ENCODE data around the gene ITGA5.

DNA sequence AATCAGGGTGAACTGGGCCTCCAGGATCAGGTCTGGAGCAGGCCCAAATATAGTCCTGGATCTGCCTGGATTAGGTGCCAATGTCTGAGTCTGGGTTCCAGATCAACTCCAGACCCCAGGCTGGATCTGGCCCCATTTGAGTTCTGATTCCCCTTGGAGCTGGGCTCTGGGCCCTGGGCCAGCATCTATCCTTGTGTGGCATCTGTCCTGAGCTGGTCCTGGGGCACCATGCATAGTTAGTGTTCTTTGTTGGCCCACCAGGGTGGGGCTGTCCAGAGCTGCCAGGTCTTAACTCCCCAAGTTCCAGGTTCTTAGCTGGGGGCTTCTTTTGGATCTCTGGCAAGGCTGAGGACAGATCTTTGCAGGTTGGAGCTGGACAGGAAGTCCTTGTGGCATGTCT lies 23.5 kb downstream of the ITGA5 start:
- TF ChIP-seq, protein P1, sequence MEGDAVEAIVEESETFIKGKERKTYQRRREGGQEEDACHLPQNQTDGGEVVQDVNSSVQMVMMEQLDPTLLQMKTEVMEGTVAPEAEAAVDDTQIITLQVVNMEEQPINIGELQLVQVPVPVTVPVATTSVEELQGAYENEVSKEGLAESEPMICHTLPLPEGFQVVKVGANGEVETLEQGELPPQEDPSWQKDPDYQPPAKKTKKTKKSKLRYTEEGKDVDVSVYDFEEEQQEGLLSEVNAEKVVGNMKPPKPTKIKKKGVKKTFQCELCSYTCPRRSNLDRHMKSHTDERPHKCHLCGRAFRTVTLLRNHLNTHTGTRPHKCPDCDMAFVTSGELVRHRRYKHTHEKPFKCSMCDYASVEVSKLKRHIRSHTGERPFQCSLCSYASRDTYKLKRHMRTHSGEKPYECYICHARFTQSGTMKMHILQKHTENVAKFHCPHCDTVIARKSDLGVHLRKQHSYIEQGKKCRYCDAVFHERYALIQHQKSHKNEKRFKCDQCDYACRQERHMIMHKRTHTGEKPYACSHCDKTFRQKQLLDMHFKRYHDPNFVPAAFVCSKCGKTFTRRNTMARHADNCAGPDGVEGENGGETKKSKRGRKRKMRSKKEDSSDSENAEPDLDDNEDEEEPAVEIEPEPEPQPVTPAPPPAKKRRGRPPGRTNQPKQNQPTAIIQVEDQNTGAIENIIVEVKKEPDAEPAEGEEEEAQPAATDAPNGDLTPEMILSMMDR (conservative IDR thresholded peaks at IDR 0.05; ENCODE audit: low read depth in 2 of 2): no peak
- TF ChIP-seq POLR2AphosphoS5 (IDR thresholded peaks at IDR 0.05; ENCODE audit: low read depth) (no peak), EZH2 (IDR thresholded peaks at IDR 0.05; ENCODE audit: low read depth, unreplicated experiment) (no peak), EZH2phosphoT487 (IDR thresholded peaks at IDR 0.05; ENCODE audit: unreplicated experiment) (no peak), JUNB (IDR thresholded peaks at IDR 0.05; ENCODE audit: unreplicated experiment) (no peak), STAT1 (IDR thresholded peaks at IDR 0.05; ENCODE audit: unreplicated experiment) (no peak), CREB1 (CRISPR knock-in tag; IDR thresholded peaks at IDR 0.05; ENCODE audit: low read depth) (no peak), ZNF331 (CRISPR knock-in tag; IDR thresholded peaks at IDR 0.05; ENCODE audit: low read depth) (no peak), ZNF114 (CRISPR knock-in tag; IDR thresholded peaks at IDR 0.05) (no peak), NANOG (IDR thresholded peaks at IDR 0.05; ENCODE audit: borderline replicate concordance) (no peak)
- TF ChIP-seq, protein P2, sequence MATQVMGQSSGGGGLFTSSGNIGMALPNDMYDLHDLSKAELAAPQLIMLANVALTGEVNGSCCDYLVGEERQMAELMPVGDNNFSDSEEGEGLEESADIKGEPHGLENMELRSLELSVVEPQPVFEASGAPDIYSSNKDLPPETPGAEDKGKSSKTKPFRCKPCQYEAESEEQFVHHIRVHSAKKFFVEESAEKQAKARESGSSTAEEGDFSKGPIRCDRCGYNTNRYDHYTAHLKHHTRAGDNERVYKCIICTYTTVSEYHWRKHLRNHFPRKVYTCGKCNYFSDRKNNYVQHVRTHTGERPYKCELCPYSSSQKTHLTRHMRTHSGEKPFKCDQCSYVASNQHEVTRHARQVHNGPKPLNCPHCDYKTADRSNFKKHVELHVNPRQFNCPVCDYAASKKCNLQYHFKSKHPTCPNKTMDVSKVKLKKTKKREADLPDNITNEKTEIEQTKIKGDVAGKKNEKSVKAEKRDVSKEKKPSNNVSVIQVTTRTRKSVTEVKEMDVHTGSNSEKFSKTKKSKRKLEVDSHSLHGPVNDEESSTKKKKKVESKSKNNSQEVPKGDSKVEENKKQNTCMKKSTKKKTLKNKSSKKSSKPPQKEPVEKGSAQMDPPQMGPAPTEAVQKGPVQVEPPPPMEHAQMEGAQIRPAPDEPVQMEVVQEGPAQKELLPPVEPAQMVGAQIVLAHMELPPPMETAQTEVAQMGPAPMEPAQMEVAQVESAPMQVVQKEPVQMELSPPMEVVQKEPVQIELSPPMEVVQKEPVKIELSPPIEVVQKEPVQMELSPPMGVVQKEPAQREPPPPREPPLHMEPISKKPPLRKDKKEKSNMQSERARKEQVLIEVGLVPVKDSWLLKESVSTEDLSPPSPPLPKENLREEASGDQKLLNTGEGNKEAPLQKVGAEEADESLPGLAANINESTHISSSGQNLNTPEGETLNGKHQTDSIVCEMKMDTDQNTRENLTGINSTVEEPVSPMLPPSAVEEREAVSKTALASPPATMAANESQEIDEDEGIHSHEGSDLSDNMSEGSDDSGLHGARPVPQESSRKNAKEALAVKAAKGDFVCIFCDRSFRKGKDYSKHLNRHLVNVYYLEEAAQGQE (IDR thresholded peaks at IDR 0.05; ENCODE audit: unreplicated experiment): no peak
- TF ChIP-seq, protein P3, sequence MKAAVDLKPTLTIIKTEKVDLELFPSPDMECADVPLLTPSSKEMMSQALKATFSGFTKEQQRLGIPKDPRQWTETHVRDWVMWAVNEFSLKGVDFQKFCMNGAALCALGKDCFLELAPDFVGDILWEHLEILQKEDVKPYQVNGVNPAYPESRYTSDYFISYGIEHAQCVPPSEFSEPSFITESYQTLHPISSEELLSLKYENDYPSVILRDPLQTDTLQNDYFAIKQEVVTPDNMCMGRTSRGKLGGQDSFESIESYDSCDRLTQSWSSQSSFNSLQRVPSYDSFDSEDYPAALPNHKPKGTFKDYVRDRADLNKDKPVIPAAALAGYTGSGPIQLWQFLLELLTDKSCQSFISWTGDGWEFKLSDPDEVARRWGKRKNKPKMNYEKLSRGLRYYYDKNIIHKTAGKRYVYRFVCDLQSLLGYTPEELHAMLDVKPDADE (IDR thresholded peaks at IDR 0.05): no peak
- TF ChIP-seq, protein P4, sequence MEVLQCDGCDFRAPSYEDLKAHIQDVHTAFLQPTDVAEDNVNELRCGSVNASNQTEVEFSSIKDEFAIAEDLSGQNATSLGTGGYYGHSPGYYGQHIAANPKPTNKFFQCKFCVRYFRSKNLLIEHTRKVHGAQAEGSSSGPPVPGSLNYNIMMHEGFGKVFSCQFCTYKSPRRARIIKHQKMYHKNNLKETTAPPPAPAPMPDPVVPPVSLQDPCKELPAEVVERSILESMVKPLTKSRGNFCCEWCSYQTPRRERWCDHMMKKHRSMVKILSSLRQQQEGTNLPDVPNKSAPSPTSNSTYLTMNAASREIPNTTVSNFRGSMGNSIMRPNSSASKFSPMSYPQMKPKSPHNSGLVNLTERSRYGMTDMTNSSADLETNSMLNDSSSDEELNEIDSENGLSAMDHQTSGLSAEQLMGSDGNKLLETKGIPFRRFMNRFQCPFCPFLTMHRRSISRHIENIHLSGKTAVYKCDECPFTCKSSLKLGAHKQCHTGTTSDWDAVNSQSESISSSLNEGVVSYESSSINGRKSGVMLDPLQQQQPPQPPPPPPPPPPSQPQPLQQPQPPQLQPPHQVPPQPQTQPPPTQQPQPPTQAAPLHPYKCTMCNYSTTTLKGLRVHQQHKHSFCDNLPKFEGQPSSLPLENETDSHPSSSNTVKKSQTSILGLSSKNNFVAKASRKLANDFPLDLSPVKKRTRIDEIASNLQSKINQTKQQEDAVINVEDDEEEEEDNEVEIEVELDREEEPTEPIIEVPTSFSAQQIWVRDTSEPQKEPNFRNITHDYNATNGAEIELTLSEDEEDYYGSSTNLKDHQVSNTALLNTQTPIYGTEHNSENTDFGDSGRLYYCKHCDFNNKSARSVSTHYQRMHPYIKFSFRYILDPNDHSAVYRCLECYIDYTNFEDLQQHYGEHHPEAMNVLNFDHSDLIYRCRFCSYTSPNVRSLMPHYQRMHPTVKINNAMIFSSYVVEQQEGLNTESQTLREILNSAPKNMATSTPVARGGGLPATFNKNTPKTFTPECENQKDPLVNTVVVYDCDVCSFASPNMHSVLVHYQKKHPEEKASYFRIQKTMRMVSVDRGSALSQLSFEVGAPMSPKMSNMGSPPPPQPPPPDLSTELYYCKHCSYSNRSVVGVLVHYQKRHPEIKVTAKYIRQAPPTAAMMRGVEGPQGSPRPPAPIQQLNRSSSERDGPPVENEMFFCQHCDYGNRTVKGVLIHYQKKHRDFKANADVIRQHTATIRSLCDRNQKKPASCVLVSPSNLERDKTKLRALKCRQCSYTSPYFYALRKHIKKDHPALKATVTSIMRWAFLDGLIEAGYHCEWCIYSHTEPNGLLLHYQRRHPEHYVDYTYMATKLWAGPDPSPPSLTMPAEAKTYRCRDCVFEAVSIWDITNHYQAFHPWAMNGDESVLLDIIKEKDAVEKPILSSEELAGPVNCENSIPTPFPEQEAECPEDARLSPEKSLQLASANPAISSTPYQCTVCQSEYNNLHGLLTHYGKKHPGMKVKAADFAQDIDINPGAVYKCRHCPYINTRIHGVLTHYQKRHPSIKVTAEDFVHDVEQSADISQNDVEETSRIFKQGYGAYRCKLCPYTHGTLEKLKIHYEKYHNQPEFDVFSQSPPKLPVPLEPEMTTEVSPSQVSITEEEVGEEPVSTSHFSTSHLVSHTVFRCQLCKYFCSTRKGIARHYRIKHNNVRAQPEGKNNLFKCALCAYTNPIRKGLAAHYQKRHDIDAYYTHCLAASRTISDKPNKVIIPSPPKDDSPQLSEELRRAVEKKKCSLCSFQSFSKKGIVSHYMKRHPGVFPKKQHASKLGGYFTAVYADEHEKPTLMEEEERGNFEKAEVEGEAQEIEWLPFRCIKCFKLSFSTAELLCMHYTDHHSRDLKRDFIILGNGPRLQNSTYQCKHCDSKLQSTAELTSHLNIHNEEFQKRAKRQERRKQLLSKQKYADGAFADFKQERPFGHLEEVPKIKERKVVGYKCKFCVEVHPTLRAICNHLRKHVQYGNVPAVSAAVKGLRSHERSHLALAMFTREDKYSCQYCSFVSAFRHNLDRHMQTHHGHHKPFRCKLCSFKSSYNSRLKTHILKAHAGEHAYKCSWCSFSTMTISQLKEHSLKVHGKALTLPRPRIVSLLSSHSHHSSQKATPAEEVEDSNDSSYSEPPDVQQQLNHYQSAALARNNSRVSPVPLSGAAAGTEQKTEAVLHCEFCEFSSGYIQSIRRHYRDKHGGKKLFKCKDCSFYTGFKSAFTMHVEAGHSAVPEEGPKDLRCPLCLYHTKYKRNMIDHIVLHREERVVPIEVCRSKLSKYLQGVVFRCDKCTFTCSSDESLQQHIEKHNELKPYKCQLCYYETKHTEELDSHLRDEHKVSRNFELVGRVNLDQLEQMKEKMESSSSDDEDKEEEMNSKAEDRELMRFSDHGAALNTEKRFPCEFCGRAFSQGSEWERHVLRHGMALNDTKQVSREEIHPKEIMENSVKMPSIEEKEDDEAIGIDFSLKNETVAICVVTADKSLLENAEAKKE (CRISPR knock-in tag; IDR thresholded peaks at IDR 0.05): no peak
